Adrenal gland (tissue), 12 donors: ENCODE data around the gene PCID2. TPM values are rescaled to one million over a fixed set of nuclear protein-coding genes. Genes with fewer than 3 reads are reported as not detected.

Experiments
- DNase-seq, 7 donors: peaks; one replicate each; pipeline ENCODE4 v3.0.0-alpha.2; 2019 to 2020
- H3K27ac ChIP-seq, 5 donors: fragments of 200-600 bp; sonication (generic) in 4 of 5; 1 replicate in 3 of 5; 2 replicates in 2 of 5; pipeline versions ENCODE4 v1.5.1 to v1.8.0; 2016 to 2020; ENCODE audit warnings: mild to moderate bottlenecking in 1 of 5
- H3K27me3 ChIP-seq: fragments of 200-600 bp; 2 replicates; pipeline ENCODE4 v1.8.0; 2021
- H3K36me3 ChIP-seq, 2 donors: fragments of 200-600 bp; replicated peaks in 1 of 2; 1 replicate in 1 of 2; 2 replicates in 1 of 2; pipeline versions ENCODE4 v1.5.1 to v1.8.0; 2018 to 2022
- H3K4me1 ChIP-seq, 2 donors: fragments of 200-600 bp; replicated peaks in 1 of 2; 1 replicate in 1 of 2; 2 replicates in 1 of 2; pipeline versions ENCODE4 v1.5.1 to v1.8.0; 2018 to 2021
- H3K4me3 ChIP-seq, 4 donors: fragments of 200-600 bp; sonication (generic) in 3 of 4; one replicate each; pipeline ENCODE4 v1.5.1; 2016 to 2018
- H3K9me3 ChIP-seq, 3 donors: fragments of 200-600 bp; sonication (generic) in 1 of 3; replicated peaks in 1 of 3; 1 replicate in 2 of 3; 2 replicates in 1 of 3; pipeline versions ENCODE4 v1.5.1 to v1.8.0; 2016 to 2021
- CTCF ChIP-seq, 6 experiments: fragments of 450-650 bp in 4 of 6; fragments of 200-600 bp in 2 of 6; sonication (generic) in 1 of 6; IDR thresholded peaks; 1 replicate in 5 of 6; 2 replicates in 1 of 6; pipeline versions ENCODE4 v1.5.1 to v1.8.0; 2016 to 2021; ENCODE audit warnings: antibody characterized with exemption in 6 of 6, mild to moderate bottlenecking in 2 of 6, moderate library complexity in 1 of 6
- POLR2A ChIP-seq, 2 donors: fragments of 450-650 bp; IDR thresholded peaks; one replicate each; pipeline ENCODE4 v1.6.1; 2017; ENCODE audit warnings: antibody characterized with exemption in 2 of 2, mild to moderate bottlenecking in 2 of 2, moderate library complexity in 1 of 2
- WGBS, 4 donors: extraction: QIAGEN DNeasy Blood & Tissue Kit in 2 of 4; methylation state at CpG; one replicate each; pipeline versions ENCODE4 v1.1.5 to v1.1.7; 2013 to 2017; 5-methylcytosine and 5-hydroxymethylcytosine counted together
- intact Hi-C, 2 donors: fragments of 100-400 bp; cut with DNase I; formaldehyde crosslinking; loops; one replicate each; pipeline versions ENCODE4 v1.14.1 to v1.15.0; 2022 to 2023
- polyA plus RNA-seq, 3 donors: library from polyadenylated mRNA; stranded (reverse); fragments of 200-250 nt in 2 of 3; fragments of 350-450 nt in 1 of 3; fragmentation: Illumina TruSeq in 1 of 3; extraction: RNeasy Lipid Tissue Mini Kit (QIAGEN cat#74804) in 1 of 3; gene quantifications; one replicate each; pipeline ENCODE4 v1.2.3, GENCODE V29; 2013 to 2014
- total RNA-seq, 9 donors: library from RNA; depleted of rRNA in 4 of 9; stranded (reverse); fragments of >200 nt in 4 of 9; fragments of 120-200 nt in 1 of 9; fragmentation: NEBNext Ultra II Directional in 1 of 9; extraction: Animal tissue kit (Norgen Biotek cat#: 25700) in 1 of 9; gene quantifications; one replicate each; pipeline versions ENCODE4 v1.1.0 to v1.2.4, GENCODE V29; 2013 to 2023
- donor health status: healthy with polysubstance abuse.
- donor health status: Bipolar disorder and iron deficiency.
- donor health status: DM: yes; HTN: yes; CAD: no.
- donor health status: DM: no; HTN: no; CAD: no.
- donor health status: DM: no; HTN: no; CAD: no.
- donor health status: DM: yes; HTN: yes; CAD: no.

Gene PCID2
- total and polyA plus RNA-seq, 12 donors, result 26.4 to 87.2 (median 45.3) TPM

GRCh38 chr13:113207890-113208420 is 514 bp downstream of the PCID2 start:
- Histone ChIP-seq H3K36me3 (peaks cover 0 to 10% of the 10 kb centered on the region in 2 donors), H3K27me3 (no peaks in the 10 kb centered on the region), H3K4me3 (peak overlapping the region; percentile 72 to 95 (median 88)), H3K27ac (peak overlapping the region; percentile 89 to 99 (median 98)), H3K4me1 (peaks cover 15 to 58% of the 10 kb centered on the region in 2 donors), H3K9me3 (no peaks in the 10 kb centered on the region)
- WGBS, 4 donors, result 0 to 1% (median 0%) methylated on average over 15 to 44 of the region's 44 CpGs
- intact Hi-C loops, result no loop called here
- TF ChIP-seq POLR2A (IDR thresholded peaks at IDR 0.05), result no peak
- no peak for TF ChIP-seq CTCF (IDR thresholded peaks at IDR 0.05)
- DNase-seq, result peak in 6 of 7 donors; percentile 48 to 67 (median 54)

- H3K27ac ChIP-seq, result peak overlapping the region in 3 of 5 donors; percentile 89 to 98 (median 97)
- no peaks in the 10 kb centered on the region for H3K9me3 ChIP-seq
- H3K4me1 ChIP-seq, result peaks cover 19 to 63% of the 10 kb centered on the region in 2 donors
- no peak for DNase-seq
- WGBS, 4 donors, result 38 to 45% (median 41%) methylated on average over 3 of the region's 3 CpGs
- peak overlapping the region in 3 of 4 donors; percentile 72 to 88 (median 87) for H3K4me3 ChIP-seq
- H3K27me3 ChIP-seq, result no peaks in the 10 kb centered on the region
- H3K36me3 ChIP-seq, result peaks cover 0 to 10% of the 10 kb centered on the region in 2 donors
- intact Hi-C loops, result no loop called here
- TF ChIP-seq CTCF (IDR thresholded peaks at IDR 0.05) (no peak), POLR2A (IDR thresholded peaks at IDR 0.05) (no peak)
Measured at GRCh38 chr13:113207460-113207859, 1.0 kb downstream of the PCID2 start.

GRCh38 chr13:113205428-113205931 is 3.0 kb downstream of the PCID2 start:
- WGBS, 4 donors, result 65 to 90% (median 75%) methylated on average over 5 of the region's 5 CpGs
- peaks cover 0 to 5% of the 10 kb centered on the region in 2 donors for H3K36me3 ChIP-seq
- no peak overlapping the region for H3K4me3 ChIP-seq
- intact Hi-C loops, result no loop called here
- DNase-seq, result no peak
- H3K9me3 ChIP-seq, result no peaks in the 10 kb centered on the region
- H3K4me1 ChIP-seq, result peaks cover 19 to 58% of the 10 kb centered on the region in 2 donors
- TF ChIP-seq CTCF (IDR thresholded peaks at IDR 0.05) (no peak), POLR2A (IDR thresholded peaks at IDR 0.05) (no peak)
- no peaks in the 10 kb centered on the region for H3K27me3 ChIP-seq
- peak overlapping the region in 2 of 5 donors; percentile 4 to 22 for H3K27ac ChIP-seq

GRCh38 chr13:113204378-113204734 is 4.1 kb downstream of the PCID2 start:
- H3K27ac ChIP-seq, result peak overlapping the region in 2 of 5 donors; percentile 56 to 61
- no peaks in the 10 kb centered on the region for H3K27me3 ChIP-seq
- H3K4me3 ChIP-seq, result no peak overlapping the region
- intact Hi-C loops, result no loop called here
- H3K9me3 ChIP-seq, result no peaks in the 10 kb centered on the region
- TF ChIP-seq POLR2A (IDR thresholded peaks at IDR 0.05) (no peak), CTCF (IDR thresholded peaks at IDR 0.05) (no peak)
- WGBS, 4 donors, result 89 to 91% (median 90%) methylated on average over 4 to 5 of the region's 5 CpGs; no CpG with 5 or more reads in 1 of the 4 donors
- peaks cover 0 to 10% of the 10 kb centered on the region in 2 donors for H3K36me3 ChIP-seq
- H3K4me1 ChIP-seq, result peaks cover 19 to 56% of the 10 kb centered on the region in 2 donors
- DNase-seq, result no peak
